ENCODE measurements around the gene PARD3.

PARD3 gene

DNA sequence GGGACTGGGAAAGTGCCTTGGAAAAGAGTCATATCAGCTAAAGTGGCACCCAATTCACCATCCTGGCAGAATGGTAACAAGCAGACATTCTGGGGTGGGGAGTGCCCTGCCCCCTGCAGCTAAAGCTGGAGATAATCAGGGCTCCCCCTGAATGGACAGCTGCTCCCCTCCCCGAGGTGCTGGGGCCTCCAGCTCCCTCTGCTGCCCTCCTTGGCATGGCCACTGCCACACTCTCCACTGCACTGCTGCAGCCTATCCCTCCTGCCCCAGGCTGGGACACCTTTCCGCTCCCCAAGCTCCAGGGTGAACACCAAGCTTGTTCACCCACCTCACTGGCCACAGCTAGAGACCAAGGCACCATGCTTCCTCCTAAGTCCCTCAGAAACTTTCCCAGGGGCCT, 9.8 kb upstream of the PARD3 start:
- no peak for DNase-seq (ENCODE audit: low read depth in 2 of 2)

DNA sequence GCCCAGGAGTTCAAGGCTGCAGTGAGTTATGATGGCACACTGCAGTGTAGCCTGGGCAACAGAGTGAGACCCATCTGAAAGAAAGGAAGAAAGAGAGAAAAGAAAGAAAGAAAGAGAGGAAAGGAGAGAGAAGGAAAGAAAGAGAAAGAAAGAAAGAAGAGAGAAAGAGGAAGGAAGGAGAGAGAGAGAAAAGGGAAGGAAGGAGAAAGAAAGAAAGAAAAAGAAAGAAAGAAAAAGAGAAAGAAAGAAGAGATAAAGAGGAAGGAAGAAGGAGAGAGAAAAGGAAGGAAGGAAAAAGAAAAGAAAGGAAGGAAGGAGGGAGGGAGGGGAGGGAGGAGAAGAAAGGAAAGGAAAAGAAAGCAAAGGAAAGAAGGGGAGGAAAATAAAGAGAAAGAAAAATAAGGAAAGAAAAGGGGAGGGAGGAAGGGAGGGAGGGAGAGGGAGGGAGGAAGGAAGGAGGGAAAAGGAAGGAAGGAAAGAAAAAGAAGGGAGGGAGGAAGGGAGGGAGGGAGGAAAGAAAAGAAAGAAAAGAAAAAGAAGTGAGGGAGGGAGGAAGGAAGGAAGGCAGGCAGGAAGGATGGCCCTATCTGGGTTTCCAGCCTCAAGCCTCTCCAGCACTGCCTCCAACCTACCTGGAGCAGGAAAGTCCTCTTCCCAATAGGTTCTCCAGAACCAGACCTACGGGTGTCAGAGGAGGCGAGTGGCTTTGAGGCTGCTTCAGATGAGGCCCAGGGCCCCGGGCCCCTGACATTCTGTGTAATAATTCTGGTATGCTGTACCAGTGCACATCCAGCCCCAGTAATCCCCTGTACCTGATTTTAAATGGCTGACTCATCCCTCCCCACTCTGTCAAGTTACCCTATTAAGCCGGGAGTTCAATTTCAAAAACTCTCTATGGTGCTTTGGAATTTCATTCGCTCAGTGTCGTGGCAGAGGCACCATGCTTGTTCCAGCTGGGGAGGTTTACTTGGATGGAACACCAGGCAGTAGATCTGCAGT, 6.8 kb upstream of the PARD3 start:
- no peak for DNase-seq (ENCODE audit: low read depth in 2 of 2)

DNA sequence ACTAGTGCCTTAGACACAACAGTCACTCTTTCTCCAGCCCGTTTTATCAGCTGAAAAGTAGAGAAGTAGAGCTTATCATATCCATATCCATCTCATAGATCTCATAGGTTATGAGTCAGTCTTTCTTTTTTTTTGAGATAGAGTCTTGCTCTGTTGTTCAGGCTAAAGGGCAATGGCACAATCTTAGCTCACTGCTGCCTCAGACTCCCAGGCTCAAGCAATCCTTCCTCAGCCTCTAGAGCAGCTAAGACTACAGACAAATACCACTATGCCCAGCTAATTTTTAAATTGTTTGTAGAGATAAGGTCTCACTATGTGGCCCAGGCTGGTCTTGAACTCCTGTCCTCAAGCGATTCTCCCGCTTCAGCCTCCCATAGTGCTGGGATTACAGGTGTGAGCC, 2.5 kb upstream of the PARD3 start:
- no peak for DNase-seq (ENCODE audit: low read depth in 2 of 2)

DNA sequence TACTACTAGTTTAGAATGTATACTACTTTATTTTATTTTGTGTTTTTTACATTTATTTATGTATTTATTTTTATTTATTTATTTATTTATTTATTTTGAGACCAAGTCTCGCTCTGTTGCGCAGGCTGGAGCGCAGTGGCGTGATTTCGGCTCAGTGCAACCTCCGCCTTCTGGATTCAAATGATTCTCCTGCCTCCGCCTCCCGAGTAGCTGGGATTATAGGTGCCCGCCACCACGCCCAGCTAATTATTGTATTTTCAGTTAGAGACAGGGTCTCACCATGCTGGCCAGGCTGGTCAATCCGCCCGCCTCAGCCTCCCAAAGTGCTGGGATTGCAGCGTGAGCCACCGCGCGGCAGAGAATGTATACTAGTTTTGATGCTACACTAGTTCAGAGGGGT, 2.0 kb upstream of the PARD3 start:
- DNase-seq (ENCODE audit: low read depth in 2 of 2), result no peak

DNA sequence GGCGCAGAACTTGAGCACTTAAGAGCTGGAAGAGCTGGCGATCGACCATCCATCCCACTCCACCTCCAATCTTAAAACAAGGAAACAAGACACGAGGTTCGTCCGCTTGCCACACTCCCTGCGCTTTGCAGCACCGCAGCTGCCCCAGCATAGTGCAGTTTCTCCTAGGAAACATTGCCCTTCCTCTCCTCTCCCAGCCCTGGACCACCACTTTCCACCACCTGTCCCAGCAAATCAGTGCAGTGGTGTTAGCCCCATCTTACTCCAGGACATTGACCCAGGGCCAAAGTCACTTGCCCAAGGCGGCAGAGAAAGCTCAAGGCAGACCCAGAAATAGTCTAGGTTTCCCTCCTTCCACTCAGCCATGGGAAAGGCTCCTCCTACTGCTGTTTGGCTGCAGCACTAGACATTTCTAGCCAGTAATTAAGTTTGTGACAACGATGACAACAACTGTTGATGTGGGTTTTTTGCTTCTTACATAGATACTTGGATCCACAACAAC, 1.5 kb upstream of the PARD3 start:
- DNase-seq (ENCODE audit: low read depth in 2 of 2), result no peak

DNA sequence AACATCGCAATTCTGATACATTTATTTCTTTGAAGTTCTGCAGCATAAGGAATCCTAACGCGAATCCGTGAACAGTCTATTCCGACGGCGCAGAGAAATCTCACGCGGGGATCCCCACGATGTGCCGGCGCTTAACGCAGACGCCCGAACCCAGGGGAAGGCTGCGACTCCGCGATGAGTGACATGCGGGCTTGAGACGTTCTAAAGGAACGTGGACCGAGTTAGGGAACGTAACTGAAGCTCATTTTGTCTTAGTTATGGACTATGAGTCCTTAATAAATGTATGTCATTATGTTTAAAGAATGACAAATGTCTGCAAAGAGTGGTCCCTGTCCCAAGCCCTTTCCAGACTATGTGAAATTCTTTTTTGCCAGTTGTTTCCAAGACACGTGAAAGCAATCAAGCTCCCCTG, 995 bp upstream of the PARD3 start:
- no peak for DNase-seq (ENCODE audit: low read depth in 2 of 2)

DNA sequence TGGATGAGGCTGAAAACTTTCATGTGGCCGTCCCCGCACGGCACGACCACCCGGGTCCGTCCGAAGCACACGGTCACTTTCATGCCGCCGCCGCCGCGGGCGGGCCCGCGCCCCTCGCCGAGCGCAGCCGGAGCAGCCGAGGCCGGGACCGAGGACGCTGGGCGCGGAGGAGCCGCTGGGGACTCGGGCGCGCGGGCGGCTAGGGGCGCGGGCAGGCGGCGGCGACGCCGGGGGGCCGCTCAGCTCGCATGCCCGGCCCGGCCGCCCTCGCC, 247 bp downstream of the PARD3 start:
- DNase-seq (ENCODE audit: low read depth in 2 of 2), result no peak

DNA sequence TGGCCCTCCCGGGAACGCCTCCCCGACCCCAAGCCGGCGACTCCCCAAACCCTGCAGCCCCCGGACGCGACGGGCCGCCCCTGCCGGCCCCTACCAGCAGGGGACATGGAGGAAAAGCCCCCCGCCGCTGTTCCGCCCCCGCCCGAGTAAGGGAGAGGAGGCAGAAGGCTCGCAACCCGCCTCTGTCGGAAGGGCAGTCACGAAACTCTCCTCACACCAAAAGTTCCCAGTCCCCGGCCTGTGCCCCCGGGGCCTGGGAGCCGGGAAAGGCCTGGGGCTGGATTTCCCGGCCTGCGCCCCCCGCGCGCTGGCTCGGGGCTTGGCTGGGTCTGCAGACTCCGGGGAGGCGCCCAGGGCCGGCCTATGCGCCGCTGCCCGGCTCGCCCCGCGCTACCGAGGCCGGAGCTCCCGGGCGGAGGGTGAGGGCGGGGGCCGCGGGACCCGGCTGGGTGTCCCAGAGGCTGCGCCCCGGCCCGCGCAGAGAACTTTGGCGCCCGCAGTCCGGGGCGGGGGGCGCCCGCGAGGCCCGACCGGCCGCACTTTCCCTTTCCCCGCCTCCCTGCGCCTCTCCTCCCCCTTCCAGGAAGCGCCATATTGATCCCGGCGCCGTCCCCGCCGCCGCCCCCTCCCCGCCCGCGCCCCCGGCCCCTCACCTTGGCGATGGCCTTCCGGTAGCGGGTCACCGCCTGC, 728 bp downstream of the PARD3 start:
- no peak for DNase-seq (ENCODE audit: low read depth in 2 of 2)

DNA sequence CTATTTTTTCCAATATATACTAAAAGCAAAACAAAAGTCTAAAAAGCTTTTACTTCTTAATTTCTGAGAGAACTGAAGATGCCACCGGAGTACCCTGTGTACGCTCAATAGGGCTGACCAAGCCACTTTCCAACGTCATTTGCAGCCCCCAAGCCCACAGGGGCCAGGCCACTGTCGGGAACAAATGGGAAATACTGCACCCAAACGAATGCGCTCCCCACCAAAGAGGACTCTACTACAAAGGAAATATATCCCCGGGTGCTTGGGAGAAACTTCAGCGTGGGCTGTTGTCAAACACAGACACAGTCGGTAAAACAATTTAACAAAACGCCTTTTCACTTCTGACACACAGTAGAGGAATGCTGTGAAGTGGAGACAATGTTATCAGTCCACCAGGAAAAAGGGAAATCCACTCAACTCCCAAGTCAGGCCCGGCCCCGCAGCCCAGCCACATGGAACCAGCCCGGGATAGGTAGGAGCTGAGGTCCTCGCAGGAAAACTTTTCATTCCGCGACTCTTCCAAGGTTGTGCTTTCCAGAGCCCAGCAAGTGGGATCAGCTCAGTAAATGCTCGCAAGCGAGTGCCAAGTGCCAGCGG, 1.4 kb downstream of the PARD3 start:
- DNase-seq (ENCODE audit: low read depth in 2 of 2), result no peak

DNA sequence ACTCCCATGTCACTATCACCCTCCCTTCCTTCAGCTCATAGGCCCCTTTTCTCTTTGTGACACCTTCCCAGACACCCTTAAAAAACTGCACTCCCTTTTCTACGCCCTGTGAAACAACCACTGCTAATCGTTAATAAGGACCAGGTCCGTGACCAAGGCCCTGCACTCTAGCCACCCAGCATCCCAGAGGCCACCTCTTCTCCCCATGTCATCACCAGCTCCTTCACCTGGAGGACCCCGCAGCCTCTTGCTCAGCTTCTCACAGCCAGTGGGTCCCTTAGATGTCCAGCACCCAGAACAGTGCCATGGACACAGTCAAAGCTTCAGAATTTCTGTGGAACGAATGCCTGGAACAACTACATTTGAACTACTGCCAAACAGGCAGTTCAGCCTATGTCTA, 2.3 kb downstream of the PARD3 start:
- DNase-seq (ENCODE audit: low read depth in 2 of 2), result no peak

DNA sequence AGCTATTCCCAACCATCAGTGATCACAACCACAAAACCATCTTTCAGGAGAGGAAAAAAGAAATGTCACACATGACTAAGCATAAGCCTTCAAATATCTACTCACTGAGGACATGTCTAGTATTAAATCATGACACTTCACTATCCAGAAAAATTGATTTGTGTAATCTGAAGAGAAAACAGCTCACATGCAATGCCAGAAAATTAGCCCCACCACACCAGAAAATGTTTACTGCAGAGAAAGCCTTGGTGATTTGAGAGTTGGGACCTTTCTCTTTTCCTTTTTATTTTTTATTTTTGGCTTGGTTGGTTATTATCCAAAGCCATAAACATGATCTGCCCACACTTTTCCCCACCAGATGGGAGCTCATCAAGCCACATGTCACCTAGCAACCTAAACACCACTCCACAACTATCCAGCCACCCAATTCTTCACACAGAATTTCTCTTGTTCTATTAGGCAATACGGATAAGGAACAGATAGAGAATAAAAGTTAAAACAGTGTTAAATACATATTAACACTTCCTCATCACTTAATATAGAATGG, 3.1 kb downstream of the PARD3 start:
- DNase-seq (ENCODE audit: low read depth in 2 of 2), result no peak

DNA sequence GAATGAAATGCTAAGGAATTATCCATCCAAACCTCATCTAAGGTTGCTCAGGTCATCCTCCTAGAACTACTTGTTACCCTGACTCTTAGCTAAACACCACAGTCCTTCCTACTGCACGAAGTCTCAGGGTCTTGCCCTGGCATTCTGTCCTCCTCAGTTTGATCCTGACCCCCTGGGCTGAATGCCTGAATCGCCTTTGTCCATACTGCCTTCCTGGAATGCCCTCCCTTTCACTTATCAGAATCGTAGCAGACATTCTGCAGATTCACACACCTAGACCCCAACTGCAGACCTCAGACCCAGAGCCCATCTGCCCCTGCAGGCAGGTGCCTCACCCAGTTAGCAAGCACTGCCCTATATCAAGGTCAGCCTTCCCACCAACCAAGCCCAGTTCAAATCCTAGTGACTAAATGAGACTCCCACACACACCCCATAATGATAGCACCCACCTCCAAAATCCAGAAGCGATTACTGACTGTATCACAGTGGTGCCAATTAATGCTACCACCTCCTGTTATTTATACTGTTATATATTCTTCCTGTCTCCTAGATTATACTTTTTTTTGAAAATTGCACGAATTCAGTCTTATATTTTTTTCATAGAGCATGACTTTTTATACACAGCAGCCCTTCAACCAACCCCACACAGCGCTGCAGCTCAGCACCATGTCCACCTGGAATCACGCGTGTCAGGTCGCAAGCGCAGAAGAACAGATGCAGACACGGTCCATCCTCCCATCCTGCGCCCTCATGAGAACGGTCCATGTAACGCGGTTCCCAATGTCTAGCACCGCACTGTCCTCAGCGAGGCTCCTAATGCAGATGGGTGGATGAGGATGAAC, 3.7 kb downstream of the PARD3 start:
- no peak for DNase-seq (ENCODE audit: low read depth in 2 of 2)

DNA sequence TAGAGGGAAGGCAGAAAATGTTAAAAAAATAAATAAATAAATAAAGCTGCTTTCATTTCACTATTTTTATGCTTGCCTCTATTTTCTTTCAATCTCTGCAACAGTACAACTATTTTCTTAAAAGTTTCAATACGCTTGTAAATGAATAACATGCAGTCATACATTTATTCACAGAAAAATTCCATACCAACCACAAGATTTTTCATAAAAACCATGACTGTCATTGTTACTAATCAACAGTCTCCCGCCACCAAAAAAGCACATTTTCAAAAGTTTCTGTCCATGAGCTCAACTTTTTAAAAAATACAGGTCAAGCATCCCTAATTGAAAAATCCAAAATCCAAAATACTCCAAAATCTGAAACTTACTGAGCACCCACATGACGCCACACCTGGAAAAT, 5.3 kb downstream of the PARD3 start:
- DNase-seq (ENCODE audit: low read depth in 2 of 2), result no peak

DNA sequence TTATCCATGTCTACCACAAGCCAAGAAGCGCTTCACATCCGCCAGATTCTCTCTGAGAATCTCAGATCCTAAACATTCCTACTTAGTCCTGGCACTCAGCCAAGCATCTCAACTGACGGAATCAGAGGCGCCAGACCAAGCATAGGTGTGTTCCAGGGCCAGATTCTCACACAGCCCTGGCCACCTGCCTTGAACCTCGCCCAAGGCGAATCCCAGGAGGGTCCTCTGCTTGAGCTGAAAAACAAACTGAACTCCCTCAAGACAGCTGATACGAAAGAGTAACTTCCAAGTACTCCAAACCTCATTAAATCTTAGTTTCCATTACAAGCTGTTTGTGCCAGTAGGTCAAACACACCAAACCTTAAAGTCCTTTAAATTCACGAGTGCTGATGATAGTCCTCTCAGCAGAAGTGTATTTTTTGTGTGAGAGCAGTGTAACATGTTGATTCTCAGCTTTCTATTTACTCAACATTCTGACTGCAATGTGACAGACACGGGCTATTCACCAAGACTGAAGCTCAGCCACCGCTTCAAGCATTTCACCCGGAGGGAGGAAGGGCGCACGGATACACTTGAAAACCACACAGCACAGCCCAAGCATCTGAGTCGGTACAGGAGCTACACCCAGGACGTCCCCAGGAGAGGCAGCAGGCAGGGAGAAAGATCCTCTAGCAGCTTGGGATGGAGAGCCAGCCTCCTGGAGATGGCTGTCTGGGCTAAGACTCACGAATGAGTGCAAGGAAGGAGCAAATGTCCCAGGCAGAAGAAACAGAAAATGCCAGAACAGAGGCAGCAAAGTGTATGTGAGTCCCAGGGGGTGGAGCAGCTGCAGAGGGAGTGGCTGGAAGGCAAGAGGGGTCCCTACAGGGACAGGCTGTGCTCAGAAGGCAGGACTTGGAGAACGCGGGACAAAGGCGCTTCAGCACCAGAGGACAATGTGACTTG, 6.0 kb downstream of the PARD3 start:
- no peak for DNase-seq (ENCODE audit: low read depth in 2 of 2)

DNA sequence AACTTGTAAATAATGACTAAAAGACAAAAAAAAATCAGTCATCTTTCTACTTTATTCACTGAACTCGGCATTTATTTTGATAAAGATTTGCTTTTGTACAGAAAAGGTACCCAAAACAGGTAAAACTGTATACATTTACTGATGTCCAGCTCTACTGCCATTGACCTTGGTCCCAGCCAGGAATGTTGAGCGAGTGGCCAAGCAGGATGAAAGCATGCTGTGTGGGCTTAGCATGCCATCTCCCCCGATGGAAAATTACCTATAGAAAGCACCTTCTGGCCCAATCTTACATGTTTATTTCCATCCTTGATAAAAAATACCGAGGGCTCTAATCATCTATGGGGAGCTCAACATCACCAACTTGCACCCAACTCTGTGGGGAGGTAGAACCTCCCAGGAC, 6.8 kb downstream of the PARD3 start:
- no peak for DNase-seq (ENCODE audit: low read depth in 2 of 2)

DNA sequence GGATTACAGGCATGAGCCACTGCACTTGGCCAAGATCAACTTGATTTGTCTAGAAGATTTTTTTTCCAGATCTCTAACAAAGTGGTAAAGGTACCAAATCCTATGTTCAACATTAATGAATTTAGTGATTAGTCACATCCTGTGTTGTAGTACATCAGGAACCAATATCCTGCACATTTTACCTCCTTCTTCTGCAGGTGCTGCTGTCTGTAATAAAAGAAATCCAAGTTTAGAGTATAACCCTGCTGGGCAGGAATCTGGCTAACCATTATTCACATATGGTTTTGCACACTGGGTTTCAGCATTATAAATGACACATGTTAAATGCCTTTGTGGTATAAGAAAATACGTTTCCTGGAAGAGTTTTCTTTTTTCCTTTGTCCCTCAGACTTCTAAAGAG, 10.8 kb downstream of the PARD3 start:
- no peak for DNase-seq (ENCODE audit: low read depth in 2 of 2)

DNA sequence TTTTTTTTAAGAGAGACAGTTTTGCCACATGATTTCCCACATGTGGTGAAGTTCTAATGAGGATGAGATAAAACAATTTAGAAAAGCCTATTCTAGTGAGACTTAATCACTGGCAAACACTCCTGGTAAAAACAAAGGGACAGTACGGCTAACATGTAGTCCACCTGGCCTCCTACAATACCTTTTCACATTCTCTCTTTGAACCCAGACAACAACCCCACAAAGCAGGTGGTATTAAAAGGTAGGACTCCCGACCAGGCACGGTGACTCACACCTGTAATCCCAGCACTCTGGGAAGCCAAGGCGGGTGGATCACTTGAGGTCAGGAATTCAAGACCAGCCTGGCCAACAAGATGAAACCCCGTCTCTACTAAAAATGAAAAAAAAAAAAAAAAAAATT, 12.4 kb downstream of the PARD3 start:
- DNase-seq (ENCODE audit: low read depth in 2 of 2), result no peak

DNA sequence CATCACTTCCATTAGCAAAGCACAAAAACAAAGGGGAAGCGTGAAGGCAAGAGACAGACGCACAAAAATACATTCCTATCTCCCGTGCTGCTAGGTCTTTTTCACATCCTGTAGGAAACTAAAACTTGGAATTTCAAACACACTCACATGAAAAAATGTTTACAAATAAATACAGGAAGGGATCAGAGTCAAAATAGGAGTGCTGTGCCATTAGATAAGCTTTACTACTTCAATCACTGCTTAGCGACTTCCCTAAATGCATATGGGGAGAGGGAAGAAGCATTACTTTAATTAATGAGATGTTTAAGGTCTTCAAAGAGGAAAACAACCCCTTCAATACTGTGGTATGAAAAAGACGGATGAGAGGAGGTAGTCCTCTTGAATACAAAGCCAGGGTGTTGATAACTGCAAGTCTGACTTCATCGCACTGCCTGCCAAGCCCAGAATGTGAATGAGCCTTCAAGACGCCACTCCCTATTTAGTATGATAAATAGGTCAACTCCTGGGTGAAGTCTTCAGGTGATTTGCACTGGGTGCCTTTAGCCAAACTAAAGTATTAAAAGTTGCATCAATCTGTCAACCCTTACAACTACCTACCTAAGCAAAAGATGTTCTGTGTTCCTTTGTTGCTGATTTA, 13.9 kb downstream of the PARD3 start:
- no peak for DNase-seq (ENCODE audit: low read depth in 2 of 2)

DNA sequence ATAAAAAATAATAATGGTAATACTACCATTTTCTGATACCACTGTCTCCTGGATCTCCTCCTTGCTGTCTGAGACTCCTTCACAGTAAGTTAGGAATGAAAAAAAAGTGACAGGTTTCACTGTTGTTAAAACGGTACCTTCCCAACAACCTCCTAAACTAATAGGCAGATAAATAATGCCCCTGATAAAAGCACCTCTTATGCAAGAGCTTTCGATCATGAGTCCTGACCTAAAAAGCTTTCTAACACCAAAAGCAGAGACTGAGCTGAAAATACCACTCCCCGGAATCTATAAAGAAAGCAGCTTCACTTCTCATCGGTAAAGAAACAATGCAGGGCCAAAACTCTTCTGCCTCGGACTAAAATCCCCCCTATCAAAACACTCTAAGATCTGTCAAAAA, 14.5 kb downstream of the PARD3 start:
- no peak for DNase-seq (ENCODE audit: low read depth in 2 of 2)

DNA sequence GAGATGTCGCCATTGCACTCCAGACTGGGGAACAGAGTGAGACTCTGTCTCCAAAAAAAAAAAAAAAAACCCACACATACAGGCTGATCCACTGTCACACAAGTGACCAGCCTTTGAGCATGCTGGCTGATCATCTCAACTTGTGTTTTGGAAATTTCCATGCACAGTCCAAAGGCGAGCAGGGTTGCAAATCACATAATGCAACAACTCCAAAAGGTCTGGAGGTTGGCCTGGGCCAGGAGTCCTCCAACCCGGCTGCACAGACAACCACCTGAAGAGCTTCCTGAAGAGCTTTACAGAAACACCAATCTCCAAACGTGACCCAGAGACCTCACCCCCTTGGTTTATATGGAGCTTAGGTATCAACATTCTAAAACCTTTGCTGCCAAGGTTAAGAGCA, 16.4 kb downstream of the PARD3 start:
- no peak for DNase-seq (ENCODE audit: low read depth in 2 of 2)
